ENCODE measurements around the gene MPND.

The MPND gene

GRCh38 chr19:4403005-4403761, 59.8 kb downstream of the MPND start:
- DNase-seq (ENCODE audit: low spot score): no peak

DNA sequence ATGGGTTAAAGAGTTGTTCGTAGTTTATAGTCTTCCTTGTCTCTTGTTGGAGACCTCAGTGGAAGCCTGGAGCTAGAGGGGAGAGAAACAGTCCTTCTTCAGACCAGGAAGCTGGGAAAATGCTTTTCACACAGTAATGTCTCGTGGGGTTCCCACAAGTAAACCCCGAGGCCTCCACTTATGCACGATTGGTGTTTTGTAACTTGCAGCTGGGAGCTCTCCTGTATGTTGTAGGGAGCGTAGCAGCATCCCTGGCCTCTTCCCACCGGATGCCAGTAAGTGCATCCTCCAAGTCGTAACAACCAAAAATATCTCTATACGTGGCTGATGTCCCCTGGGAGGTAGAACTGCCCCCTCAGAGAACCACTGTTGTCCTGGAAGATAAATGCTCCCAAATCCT, 62.6 kb downstream of the MPND start:
- DNase-seq (ENCODE audit: low spot score): no peak

GRCh38 chr19:4406626-4407025, 63.3 kb downstream of the MPND start:
- no peak for DNase-seq (ENCODE audit: low spot score)

DNA sequence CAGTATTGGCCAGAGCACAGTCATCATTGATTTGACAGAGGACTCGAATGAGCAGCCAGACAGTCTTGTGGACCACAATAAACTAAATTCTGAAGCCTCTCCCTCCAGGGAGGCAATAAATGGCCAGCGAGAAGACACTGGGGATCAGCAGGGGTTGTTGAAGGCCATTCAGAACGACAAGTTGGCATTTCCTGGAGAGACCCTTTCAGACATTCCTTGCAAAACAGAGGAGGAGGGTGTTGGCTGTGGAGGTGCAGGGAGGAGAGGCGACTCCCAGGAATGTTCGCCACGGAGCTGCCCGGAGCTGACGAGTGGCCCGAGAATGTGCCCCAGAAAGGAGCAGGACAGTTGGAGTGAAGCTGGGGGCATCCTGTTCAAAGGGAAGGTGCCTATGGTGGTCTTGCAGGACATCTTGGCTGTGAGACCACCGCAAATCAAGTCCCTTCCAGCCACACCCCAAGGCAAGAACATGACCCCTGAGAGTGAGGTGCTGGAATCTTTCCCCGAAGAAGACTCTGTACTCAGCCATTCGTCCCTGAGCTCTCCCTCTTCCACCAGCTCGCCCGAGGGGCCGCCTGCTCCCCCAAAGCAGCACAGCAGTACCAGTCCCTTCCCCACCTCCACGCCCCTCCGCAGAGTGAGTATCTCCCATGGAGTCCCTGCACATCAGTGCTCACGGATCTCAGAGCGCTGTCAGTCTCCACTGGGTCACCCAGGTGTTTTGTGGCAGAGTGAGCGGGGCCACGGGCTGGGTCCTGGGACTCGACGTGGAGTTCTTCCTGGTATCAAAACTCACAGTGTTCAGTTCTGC, 66.0 kb downstream of the MPND start:
- DNase-seq (ENCODE audit: low spot score): peak; percentile 70
